H1 (cell line): Measurements from ENCODE around the gene YEATS4. TPM values are rescaled to one million over a fixed set of nuclear protein-coding genes. Genes with fewer than 3 reads are reported as not detected.

ENCODE experiments used
- CTCF ChIA-PET: fragments of 300-600 bp; sonication (Branson Sonifier 250); formaldehyde crosslinking; loops from one replicate; lab custom pipeline; 2021; ENCODE audit not compliant: partially characterized antibody; lab: Charles Lee
- POLR2A ChIA-PET: fragments of 300-600 bp; sonication (Branson Sonifier 250); formaldehyde crosslinking; loops from one replicate; lab custom pipeline; 2021; ENCODE audit warnings: inconsistent platforms; ENCODE audit not compliant: partially characterized antibody; lab: Charles Lee
- DNase-seq, 2 experiments: peaks; one replicate each; pipeline versions ENCODE4 v3.0.0 to v3.0.0-alpha.2; 2010 to 2022; ENCODE audit warnings: low spot score in 2 of 2, low read depth in 1 of 2, mixed read lengths in 1 of 2
- FAIRE-seq: peaks from 2 replicates; lab custom pipeline; 2011; peaks lifted over from hg19 to GRCh38; lab: Jason Lieb, UNC
- H2AFZ ChIP-seq: 2 replicates; pipeline ENCODE4 v1.8.1; 2012; ENCODE audit warnings: low read length, inconsistent platforms
- H2AK5ac ChIP-seq: 2 replicates; pipeline ENCODE4 v1.6.1; 2013; ENCODE audit warnings: low read depth, low read length
- H2BK120ac ChIP-seq: replicated peaks from 2 replicates; pipeline ENCODE3; 2013; ENCODE audit warnings: low read depth, low read length, inconsistent platforms
- H2BK12ac ChIP-seq: 2 replicates; pipeline ENCODE4 v1.6.1; 2013; ENCODE audit warnings: low read depth, low read length
- H2BK15ac ChIP-seq: 2 replicates; pipeline ENCODE4 v1.6.1; 2013; ENCODE audit warnings: low read length
- H2BK20ac ChIP-seq: 2 replicates; pipeline ENCODE4 v1.6.1; 2013; ENCODE audit warnings: low read length
- H2BK5ac ChIP-seq: 2 replicates; pipeline ENCODE4 v1.6.1; 2013; ENCODE audit warnings: low read depth, low read length
- H3K14ac ChIP-seq: 2 replicates; pipeline ENCODE4 v1.6.1; 2013; ENCODE audit warnings: inconsistent platforms; ENCODE audit not compliant: insufficient read length
- H3K18ac ChIP-seq: 2 replicates; pipeline ENCODE4 v1.6.1; 2013; ENCODE audit warnings: low read length; ENCODE audit errors: extremely low read depth
- H3K23ac ChIP-seq: 2 replicates; pipeline ENCODE4 v1.6.1; 2013; ENCODE audit warnings: inconsistent platforms; ENCODE audit not compliant: insufficient read length
- H3K23me2 ChIP-seq: 2 replicates; pipeline ENCODE4 v1.6.1; 2013; ENCODE audit warnings: low read depth, low read length
- H3K27ac ChIP-seq: 2 replicates; pipeline ENCODE4 v1.6.1; 2011; ENCODE audit warnings: low read depth, low read length, inconsistent platforms
- H3K27me3 ChIP-seq, 4 experiments: replicated peaks in 1 of 4; 1 replicate in 1 of 4; 2 replicates in 3 of 4; pipeline versions ENCODE4 v1.6.1 to v1.8.1; 2011 to 2013; ENCODE audit warnings: low read length in 3 of 4, mild to moderate bottlenecking in 3 of 4, inconsistent platforms in 2 of 4, mixed read lengths in 2 of 4, moderate library complexity in 1 of 4; ENCODE audit not compliant: control insufficient read depth in 3 of 4, insufficient read depth in 3 of 4; ENCODE audit errors: extremely low read depth in 1 of 4
- H3K36me3 ChIP-seq, 4 experiments: 2 replicates each; pipeline versions ENCODE4 v1.6.1 to v1.8.1; 2011 to 2013; ENCODE audit warnings: mild to moderate bottlenecking in 4 of 4, low read length in 3 of 4, moderate library complexity in 2 of 4, control low read depth in 1 of 4, inconsistent platforms in 1 of 4; ENCODE audit not compliant: insufficient read depth in 4 of 4, control insufficient read depth in 2 of 4
- H3K4ac ChIP-seq: replicated peaks from 2 replicates; pipeline ENCODE3; 2013; ENCODE audit warnings: low read length, low read depth, mixed read lengths, inconsistent platforms; ENCODE audit not compliant: insufficient read length
- H3K4me1 ChIP-seq, 4 experiments: replicated peaks in 1 of 4; 1 replicate in 1 of 4; 2 replicates in 3 of 4; pipeline versions ENCODE4 v1.6.1 to v1.8.1; 2011 to 2013; ENCODE audit warnings: low read length in 3 of 4, inconsistent platforms in 2 of 4, mixed read lengths in 1 of 4; ENCODE audit not compliant: insufficient read depth in 4 of 4, control insufficient read depth in 3 of 4
- H3K4me2 ChIP-seq, 2 experiments: 2 replicates each; pipeline versions ENCODE4 v1.6.1 to v1.8.1; 2011 to 2013; ENCODE audit warnings: low read depth in 2 of 2, low read length in 2 of 2, control low read depth in 1 of 2, inconsistent platforms in 1 of 2, mild to moderate bottlenecking in 1 of 2; ENCODE audit not compliant: insufficient read depth in 1 of 2
- H3K4me3 ChIP-seq, 4 experiments: fragments of 200-600, 300-600 bp in 1 of 4; sonication (generic), shearing (Covaris generic), sonication (Bioruptor Twin) in 1 of 4; 2 replicates each; pipeline versions ENCODE4 v1.5.1 to v1.8.1; 2011 to 2016; ENCODE audit warnings: low read length in 4 of 4, low read depth in 3 of 4, control low read depth in 2 of 4, inconsistent platforms in 2 of 4, mild to moderate bottlenecking in 2 of 4, mixed read lengths in 1 of 4, moderate library complexity in 1 of 4; ENCODE audit not compliant: insufficient read depth in 2 of 4; ENCODE audit errors: extremely low read depth in 1 of 4
- H3K56ac ChIP-seq: replicated peaks from 2 replicates; pipeline ENCODE3; 2013; ENCODE audit warnings: low read depth, mild to moderate bottlenecking, mixed read lengths, low read length, inconsistent platforms; ENCODE audit not compliant: insufficient read length
- H3K79me1 ChIP-seq: 2 replicates; pipeline ENCODE4 v1.6.1; 2013; ENCODE audit warnings: low read depth, low read length, control low read depth
- H3K79me2 ChIP-seq, 2 experiments: 2 replicates each; pipeline versions ENCODE4 v1.6.1 to v1.8.1; 2012 to 2013; ENCODE audit warnings: low read length in 2 of 2, mild to moderate bottlenecking in 2 of 2, inconsistent platforms in 1 of 2; ENCODE audit not compliant: insufficient read depth in 2 of 2, control insufficient read depth in 1 of 2
- H3K9ac ChIP-seq, 4 experiments: replicated peaks in 1 of 4; 1 replicate in 1 of 4; 2 replicates in 3 of 4; pipeline versions ENCODE4 v1.6.1 to v1.8.1; 2011 to 2013; ENCODE audit warnings: low read depth in 3 of 4, low read length in 3 of 4, control low read depth in 2 of 4, mild to moderate bottlenecking in 2 of 4, moderate library complexity in 2 of 4, inconsistent platforms in 1 of 4; ENCODE audit errors: extremely low read depth in 1 of 4
- H3K9me3 ChIP-seq, 2 experiments: 2 replicates each; pipeline versions ENCODE4 v1.6.1 to v1.8.1; 2012 to 2013; ENCODE audit warnings: mild to moderate bottlenecking in 2 of 2, moderate library complexity in 2 of 2, control low read depth in 1 of 2, inconsistent platforms in 1 of 2, low read depth in 1 of 2, low read length in 1 of 2, mixed read lengths in 1 of 2; ENCODE audit not compliant: insufficient read depth in 2 of 2
- H4K20me1 ChIP-seq, 2 experiments: replicated peaks in 1 of 2; 2 replicates each; pipeline versions ENCODE3 to v1.8.1; 2011 to 2013; ENCODE audit warnings: inconsistent platforms in 2 of 2, low read length in 2 of 2, mild to moderate bottlenecking in 1 of 2; ENCODE audit not compliant: insufficient read depth in 2 of 2, control insufficient read depth in 1 of 2
- H4K5ac ChIP-seq: 2 replicates; pipeline ENCODE4 v1.6.1; 2013; ENCODE audit warnings: low read length, low read depth, mixed read lengths, inconsistent platforms; ENCODE audit not compliant: insufficient read length
- H4K8ac ChIP-seq: 2 replicates; pipeline ENCODE4 v1.8.0; 2013; ENCODE audit warnings: mild to moderate bottlenecking, moderate library complexity, low read length, inconsistent platforms; ENCODE audit not compliant: insufficient read depth; ENCODE audit errors: extremely low read depth
- H4K91ac ChIP-seq: replicated peaks from 2 replicates; pipeline ENCODE3; 2013; ENCODE audit warnings: low read length, mixed read lengths, inconsistent platforms; ENCODE audit not compliant: insufficient read length
- ASH2L ChIP-seq: fragments of 200-600, 300-600 bp; sonication (generic); IDR thresholded peaks from one replicate; pipeline ENCODE4 v1.7.1; 2017; ENCODE audit warnings: low read length
- HDAC2 ChIP-seq, 2 experiments: fragments of 300-600 bp in 1 of 2; sonication (generic) in 1 of 2; IDR thresholded peaks; 2 replicates each; pipeline ENCODE4 v1.6.1; 2011 to 2012; ENCODE audit warnings: low read depth in 2 of 2, low read length in 2 of 2, mild to moderate bottlenecking in 2 of 2, moderate library complexity in 2 of 2, borderline replicate concordance in 1 of 2, inconsistent platforms in 1 of 2
- RBBP5 ChIP-seq: IDR thresholded peaks from 2 replicates; pipeline ENCODE4 v1.7.1; 2012; ENCODE audit warnings: low read depth, mild to moderate bottlenecking, inconsistent platforms, low read length, moderate library complexity, borderline replicate concordance
- SRF ChIP-seq: IDR thresholded peaks from 2 replicates; pipeline ENCODE4 v1.6.1; 2011; ENCODE audit warnings: mild to moderate bottlenecking, low read depth, low read length, moderate library complexity
- TAF1 ChIP-seq: IDR thresholded peaks from 2 replicates; pipeline ENCODE4 v1.6.1; 2011; ENCODE audit warnings: mild to moderate bottlenecking, low read depth, low read length
- WGBS, 2 experiments: shearing (Covaris generic) in 1 of 2; methylation state at CpG; one replicate each; pipeline versions ENCODE4 v1.1.6 to v1.1.7; 2013 to 2015; ENCODE audit warnings: low lambda C conversion rate in 2 of 2, mixed read lengths in 2 of 2, inconsistent platforms in 1 of 2, low coverage in 1 of 2, missing lambda C conversion rate in 1 of 2; ENCODE audit not compliant: insufficient replicate concordance in 2 of 2, insufficient coverage in 1 of 2, insufficient read length in 1 of 2; ENCODE audit errors: extremely low coverage in 1 of 2, missing lambda C conversion rate in 1 of 2; 5-methylcytosine and 5-hydroxymethylcytosine counted together
- polyA plus RNA-seq, 7 experiments: library from polyadenylated mRNA; depleted of rRNA in 3 of 7; stranded (reverse) in 5 of 7; unstranded in 2 of 7; fragments of >200 nt in 5 of 7; fragments of 200-250 nt in 2 of 7; gene quantifications; 1 replicate in 5 of 7; 2 replicates in 1 of 7; 4 replicates in 1 of 7; pipeline versions ENCODE4 v1.2.1 to v1.2.3, GENCODE V29; 2011 to 2013; ENCODE audit warnings: missing spikeins in 2 of 7, mixed read lengths in 2 of 7
- total RNA-seq: library from RNA; stranded (reverse); fragmentation: NEBNext Ultra II Directional; extraction: Animal tissue kit (Norgen Biotek cat#: 25700); gene quantifications from 2 replicates; pipeline ENCODE4 v1.2.1, GENCODE V29; 2021

Gene YEATS4
- total and polyA plus RNA-seq, 2 of the 8 experiments (the other 6 are each of a cell fraction or from before 2014, with no cell fraction given) = 25.7 to 32.5 TPM

DNA sequence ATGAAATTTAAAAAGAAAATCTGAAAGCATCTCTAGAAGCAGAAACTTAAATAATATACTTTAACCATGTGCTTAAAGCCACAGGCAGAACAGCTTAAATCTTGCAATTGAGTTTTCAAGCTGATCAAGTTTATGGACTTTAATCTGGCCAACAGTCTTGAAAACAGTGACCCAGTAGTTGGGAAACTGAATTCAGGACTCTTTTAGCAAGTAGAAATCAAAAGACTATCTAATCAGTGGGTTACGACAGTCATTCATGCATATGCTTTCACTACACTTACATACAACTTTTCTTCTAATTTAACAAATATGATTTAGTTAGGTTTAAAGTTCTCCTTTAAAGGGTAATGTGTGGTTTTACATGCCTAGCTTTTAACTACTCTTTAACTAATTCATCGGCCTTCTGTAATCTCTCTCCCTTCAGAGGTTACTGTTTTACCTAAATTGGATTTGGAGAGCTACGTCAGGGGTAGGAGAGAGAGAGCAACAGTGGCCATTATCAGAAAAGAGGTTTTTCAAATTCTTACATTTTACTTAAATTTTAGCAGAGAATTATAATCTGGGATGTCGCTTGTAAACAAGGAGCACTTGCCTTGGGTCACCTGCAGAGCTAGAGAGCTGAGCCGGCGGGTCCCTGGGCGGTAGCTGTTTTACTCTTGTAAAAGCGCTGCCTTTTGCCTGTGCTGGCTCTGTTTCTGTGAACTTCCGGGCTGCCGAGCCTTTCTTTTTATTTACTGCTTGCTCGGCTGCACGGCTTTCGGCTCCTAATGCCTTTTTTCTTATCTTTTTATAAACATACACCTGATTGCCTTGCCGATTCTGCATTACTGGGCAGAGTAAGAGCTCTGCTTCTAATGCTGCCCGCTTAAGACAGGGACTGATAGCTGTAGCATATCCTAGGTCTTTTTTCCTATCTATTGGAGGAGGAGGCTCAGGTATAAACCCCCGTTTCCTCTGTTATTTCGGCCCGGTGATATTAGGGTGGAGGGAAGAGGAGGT, 28.8 kb upstream of the YEATS4 start:
- Histone ChIP-seq H4K91ac (no peak overlapping the region), H3K79me1 (no peaks in the 10 kb centered on the region), H2AK5ac (no peak overlapping the region), H3K9me3 (no peaks in the 10 kb centered on the region), H3K23me2 (no peaks in the 10 kb centered on the region), H3K4me2 (peak overlapping the region; percentile 61 to 81), H4K20me1 (no peaks in the 10 kb centered on the region), H2BK5ac (peak overlapping the region; percentile 46; the same call in 1 of the 2 replicates), H3K4me1 (peaks cover 0 to 27% (median 9%) of the 10 kb centered on the region in 4 experiments; a peak in 3 of 7 replicates), H3K36me3 (no peaks in the 10 kb centered on the region), H2BK120ac (no peak overlapping the region), H3K14ac (no peak overlapping the region), H3K27me3 (no peaks in the 10 kb centered on the region), H2BK15ac (no peak overlapping the region), H2AFZ (peak overlapping the region; percentile 87), H3K4ac (no peak overlapping the region), H3K23ac (no peak overlapping the region), H3K79me2 (no peaks in the 10 kb centered on the region), H3K4me3 (peak overlapping the region; percentile 3 to 53 (median 17); a peak in 5 of 8 replicates), H4K8ac (no peak overlapping the region), H3K27ac (no peak overlapping the region; the same call in none of the 2 replicates), H3K56ac (no peak overlapping the region), H3K18ac (peak overlapping the region; percentile 36; the same call in 1 of the 2 replicates), H4K5ac (peak overlapping the region; percentile 47), H2BK12ac (no peak overlapping the region; the same call in 1 of the 2 replicates), H2BK20ac (no peak overlapping the region), H3K9ac (peak overlapping the region in 2 of 4 experiments; percentile 12 to 13; a peak in 4 of 7 replicates)
- WGBS, 2 experiments = 16% methylated on average over 18 of the region's 18 CpGs; no CpG with 5 or more reads in 1 of the 2 experiments
- CTCF ChIA-PET = interaction anchor here (0.8 to 2.3 kb wide), 12 partner anchors 9 to 324 kb away, joined by 3 to 7 read pairs (median 4); partner anchors contain the start of gene LYZ
- DNase-seq (peak; percentile 41 to 58), FAIRE-seq (no peak)
- TF ChIP-seq HDAC2 (IDR thresholded peaks at IDR 0.05; ENCODE audit: borderline replicate concordance in 1 of 2, low read depth in 2 of 2, low read length in 2 of 2) (no peak), TAF1 (0 out of 2 replicates have a peak, but pooled peaks have one; percentile 41), RBBP5 (peak; percentile 48; the same call in 1 of the 2 replicates), SRF (0 out of 2 replicates have a peak, but pooled peaks have one; percentile 14), ASH2L (peak; percentile 74)
- POLR2A ChIA-PET = interaction anchor here (1.2 kb wide), 1 partner anchor 24 kb away, joined by 4 read pairs; no protein-coding TSS in a partner anchor
